Measurements from ENCODE around the gene MACC1.
"Not testable (repeated sequence)": the region's sequence is repeated elsewhere in the genome, so short reads cannot be mapped to it uniquely, and the experiment has no call there.

Gene MACC1

GRCh38 chr7:20229081-20229480 is 11.9 kb upstream of the MACC1 start:
- DNase-seq: no peak

GRCh38 chr7:20228654-20229053 is 11.5 kb upstream of the MACC1 start:
- DNase-seq: no peak

- no peak for DNase-seq
Observed at GRCh38 chr7:20227291-20227795, 10.2 kb upstream of the MACC1 start.

- DNase-seq: no peak
Observed at GRCh38 chr7:20226860-20227259, 9.7 kb upstream of the MACC1 start.

- no peak for DNase-seq
Observed at GRCh38 chr7:20225384-20225783, 8.2 kb upstream of the MACC1 start.

- no peak for DNase-seq
Observed at GRCh38 chr7:20224025-20224424, 6.8 kb upstream of the MACC1 start.

- DNase-seq: no peak
Observed at GRCh38 chr7:20223356-20223755, 6.2 kb upstream of the MACC1 start.

- no peak for DNase-seq
Observed at GRCh38 chr7:20222219-20222828, 5.1 kb upstream of the MACC1 start.

GRCh38 chr7:20220921-20221547 is 3.9 kb upstream of the MACC1 start:
- DNase-seq: no peak

- no peak for DNase-seq
Observed at GRCh38 chr7:20220293-20220761, 3.1 kb upstream of the MACC1 start.

- DNase-seq: no peak
Observed at GRCh38 chr7:20219446-20220292, 2.5 kb upstream of the MACC1 start.

- no peak for DNase-seq
Observed at GRCh38 chr7:20219062-20219445, 1.9 kb upstream of the MACC1 start.

GRCh38 chr7:20218279-20218678 is 1.1 kb upstream of the MACC1 start:
- no peak for DNase-seq

GRCh38 chr7:20216406-20217036 is 663 bp downstream of the MACC1 start:
- DNase-seq: no peak

- no peak for DNase-seq
Observed at GRCh38 chr7:20214921-20215669, 2.1 kb downstream of the MACC1 start.

- no peak for DNase-seq
Observed at GRCh38 chr7:20214132-20214531, 3.1 kb downstream of the MACC1 start.

- no peak for DNase-seq
Observed at GRCh38 chr7:20213378-20213777, 3.8 kb downstream of the MACC1 start.

- DNase-seq: no peak
Observed at GRCh38 chr7:20211376-20211775, 5.8 kb downstream of the MACC1 start.

- no peak for DNase-seq
Observed at GRCh38 chr7:20208651-20209307, 8.4 kb downstream of the MACC1 start.

GRCh38 chr7:20207811-20208210 is 9.4 kb downstream of the MACC1 start:
- not testable (repeated sequence) for DNase-seq

- no peak for DNase-seq
Observed at GRCh38 chr7:20206104-20206896, 10.9 kb downstream of the MACC1 start.

All from activated CD8-positive, alpha-beta memory T cell treated with anti-CD3 and anti-CD28 coated beads for 24 hours (primary cell).